ENCODE results near the gene AGPS.

Gene AGPS

GRCh38 chr2:177460973-177461585 is 68.5 kb downstream of the AGPS start:
- H3K27ac ChIP-seq: no peak overlapping the region
- H3K4me3 ChIP-seq: no peak overlapping the region

DNA sequence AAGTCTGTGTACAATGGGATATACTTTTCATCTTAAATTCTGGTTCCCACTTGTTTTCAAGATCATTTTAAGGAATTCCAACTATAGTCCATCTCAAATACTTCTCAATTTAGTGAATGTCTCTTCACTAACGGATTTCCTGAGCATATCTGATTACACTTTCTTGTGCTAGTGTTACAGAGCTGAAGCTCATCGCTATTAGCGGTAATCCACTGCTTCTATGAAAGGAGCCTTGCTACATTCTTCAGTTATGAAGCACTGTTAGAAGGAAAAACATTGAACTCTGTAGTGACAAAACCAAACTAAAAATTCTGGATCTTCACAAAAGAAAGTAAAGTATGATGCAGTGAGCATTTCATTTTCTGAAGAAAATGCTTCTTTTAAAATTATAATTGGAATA is 72.0 kb downstream of the AGPS start:
- H3K4me3 ChIP-seq: no peak overlapping the region
- no peak overlapping the region for H3K27ac ChIP-seq
- DNase-seq (ENCODE audit: low spot score): no peak
- no peak for TF ChIP-seq CTCF (IDR thresholded peaks at IDR 0.05)

More at GRCh38 chr2:177460973-177461585, 68.5 kb downstream of the AGPS start:
- no peak for DNase-seq (ENCODE audit: low spot score)
- no peak for TF ChIP-seq CTCF (IDR thresholded peaks at IDR 0.05)

DNA sequence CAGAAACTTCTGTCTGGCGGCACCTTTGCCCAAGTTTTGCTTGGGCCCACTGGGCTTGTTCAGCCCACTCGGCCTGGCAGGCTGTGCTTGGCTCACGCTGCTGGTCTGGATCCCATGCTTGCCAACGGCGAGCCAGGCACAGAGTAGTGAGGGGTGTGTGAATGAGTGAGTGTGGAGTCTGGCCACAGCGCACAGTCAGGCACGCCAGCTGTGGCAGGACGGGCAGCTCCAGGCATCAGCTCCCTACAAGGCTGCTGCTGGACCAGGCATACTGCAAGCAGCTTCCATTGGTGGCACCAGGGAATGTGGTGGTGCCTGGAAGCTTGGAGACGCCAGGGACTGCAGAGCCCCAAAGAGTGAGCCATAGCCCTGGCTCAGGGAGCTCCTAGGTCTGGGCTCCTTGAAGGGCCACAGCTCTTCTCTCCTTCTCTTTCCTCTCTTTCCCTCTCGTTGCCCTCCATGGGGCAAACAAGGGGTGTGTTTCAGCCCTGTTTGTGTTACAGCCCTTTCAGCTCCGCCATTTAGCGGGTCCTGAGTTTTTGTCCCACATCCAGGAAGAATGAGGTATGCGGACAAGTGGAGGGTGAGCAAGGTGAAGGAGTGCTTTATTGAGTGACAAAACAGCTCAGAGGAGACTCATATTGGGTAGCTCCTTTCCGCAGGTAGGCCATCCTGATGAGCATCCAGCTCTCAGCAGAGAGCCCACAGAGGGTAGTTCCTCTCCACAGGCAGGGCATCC is 73.0 kb downstream of the AGPS start:
- Histone ChIP-seq H3K27ac (no peak overlapping the region), H3K4me3 (no peak overlapping the region)
- no peak for TF ChIP-seq CTCF (IDR thresholded peaks at IDR 0.05)
- DNase-seq (ENCODE audit: low spot score): no peak

- DNase-seq (ENCODE audit: low spot score): no peak
- Histone ChIP-seq H3K4me3 (no peak overlapping the region), H3K27ac (no peak overlapping the region)
- TF ChIP-seq CTCF (IDR thresholded peaks at IDR 0.05): no peak
These were observed 74.0 kb downstream of the AGPS start for GRCh38 chr2:177466337-177467195.

DNA sequence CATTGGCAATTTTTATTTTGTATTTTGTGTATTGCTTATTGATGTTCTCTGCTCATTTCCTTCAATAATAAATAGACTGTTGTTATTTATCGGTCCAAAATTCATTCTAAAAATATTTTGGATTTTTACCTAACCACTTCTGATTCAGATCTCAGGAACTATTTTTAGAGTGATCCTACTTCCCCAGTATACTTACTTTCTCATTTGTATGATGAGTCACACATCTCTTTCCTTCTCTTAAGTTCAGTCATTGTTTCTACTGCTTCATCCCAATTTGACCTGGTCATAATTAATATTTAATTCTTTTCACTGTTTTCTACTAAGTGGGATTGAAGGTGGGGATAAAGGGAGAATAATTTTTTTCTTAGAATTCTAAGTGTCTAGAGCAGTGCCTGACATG is 75.1 kb downstream of the AGPS start:
- no peak overlapping the region for H3K27ac ChIP-seq
- no peak for TF ChIP-seq CTCF (IDR thresholded peaks at IDR 0.05)
- H3K4me3 ChIP-seq: no peak overlapping the region
- no peak for DNase-seq (ENCODE audit: low spot score)

DNA sequence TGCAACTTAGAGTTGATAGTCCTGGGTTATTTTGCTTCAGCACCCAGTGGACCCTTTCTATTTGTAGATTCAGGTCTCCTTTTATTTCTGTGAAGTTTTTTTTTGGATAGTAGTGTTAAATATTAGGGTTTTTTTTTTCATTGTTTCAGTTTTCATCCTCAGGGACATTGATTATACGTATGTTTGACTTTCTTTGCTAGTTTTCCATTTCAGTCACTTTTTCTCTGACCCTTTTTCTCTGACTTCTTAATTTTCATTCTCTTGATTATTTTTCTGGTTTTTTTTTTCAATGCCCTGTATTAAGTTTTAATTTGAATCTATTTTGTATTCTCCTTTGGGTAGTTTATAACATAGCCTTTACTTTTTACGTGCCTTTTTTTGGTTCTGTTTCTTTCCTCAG is 79.4 kb downstream of the AGPS start:
- no peak for DNase-seq (ENCODE audit: low spot score)
- no peak overlapping the region for H3K27ac ChIP-seq
- H3K4me3 ChIP-seq: no peak overlapping the region
- TF ChIP-seq CTCF (IDR thresholded peaks at IDR 0.05): no peak

Data from coronary artery (tissue), 2 donors.